IPS-18c (cell line): Measurements from ENCODE around the gene DYNLT4.
A peak's percentile ranks its signal among the peaks of the same experiment; 100 is the strongest.
"Not testable (repeated sequence)": the region's sequence is repeated elsewhere in the genome, so short reads cannot be mapped to it uniquely, and the experiment has no call there.

Experiments
- H3K4me3 ChIP-seq: 2 replicates; pipeline ENCODE4 v1.7.0; 2013; ENCODE audit warnings: low read depth, mild to moderate bottlenecking, low read length, moderate library complexity; ENCODE audit not compliant: insufficient read depth
- H3K9me3 ChIP-seq: one replicate; pipeline ENCODE4 v1.6.1; 2013; ENCODE audit warnings: mild to moderate bottlenecking, low read length, moderate library complexity; ENCODE audit not compliant: control insufficient read depth, insufficient read depth

The DYNLT4 gene

GRCh38 chr1:44817771-44818495 lies 10.8 kb upstream of the DYNLT4 start:
- no peak overlapping the region for H3K4me3 ChIP-seq

GRCh38 chr1:44817307-44817706 lies 10.2 kb upstream of the DYNLT4 start:
- Histone ChIP-seq H3K4me3 (no peak overlapping the region), H3K9me3 (no peaks in the 10 kb centered on the region)

More at GRCh38 chr1:44817771-44818495, 10.8 kb upstream of the DYNLT4 start:
- no peaks in the 10 kb centered on the region for H3K9me3 ChIP-seq

GRCh38 chr1:44815926-44816325 lies 8.8 kb upstream of the DYNLT4 start:
- not testable (repeated sequence) for H3K9me3 ChIP-seq, H3K4me3 ChIP-seq

- Histone ChIP-seq H3K9me3 (no peaks in the 10 kb centered on the region), H3K4me3 (peak overlapping the region; percentile 42; the same call in 1 of the 2 replicates)
Measured at GRCh38 chr1:44812822-44813543, 5.8 kb upstream of the DYNLT4 start.

- Histone ChIP-seq H3K9me3 (no peaks in the 10 kb centered on the region), H3K4me3 (no peak overlapping the region)
Measured at GRCh38 chr1:44811234-44811633, 4.1 kb upstream of the DYNLT4 start.

GRCh38 chr1:44810762-44811105 lies 3.6 kb upstream of the DYNLT4 start:
- not testable (repeated sequence) for H3K9me3 ChIP-seq, H3K4me3 ChIP-seq

- Histone ChIP-seq H3K9me3 (no peaks in the 10 kb centered on the region), H3K4me3 (no peak overlapping the region)
Measured at GRCh38 chr1:44810101-44810761, 3.1 kb upstream of the DYNLT4 start.

- Histone ChIP-seq H3K4me3 (peak overlapping the region; percentile 28; the same call in 1 of the 2 replicates), H3K9me3 (no peaks in the 10 kb centered on the region)
Measured at GRCh38 chr1:44808938-44809917, 2.1 kb upstream of the DYNLT4 start.

- Histone ChIP-seq H3K4me3 (peak within 1 kb of the TSS; percentile 31), H3K9me3 (no peaks in the 10 kb centered on the region)
Measured at GRCh38 chr1:44808063-44808937, 1.1 kb upstream of the DYNLT4 start, which contains the start of gene BTBD19. Gene BTBD19, plus strand, starts transcription at chr1:44808523. Its CDS starts 298 bp downstream, at chr1:44808821.

- no peaks in the 10 kb centered on the region for H3K9me3 ChIP-seq
- peak overlapping the region; percentile 31; the same call in 1 of the 2 replicates for H3K4me3 ChIP-seq
Measured at GRCh38 chr1:44807364-44808062, 362 bp upstream of the DYNLT4 start.

GRCh38 chr1:44806025-44806703 lies 987 bp downstream of the DYNLT4 start:
- H3K4me3 ChIP-seq: no peak overlapping the region
- H3K9me3 ChIP-seq: no peaks in the 10 kb centered on the region

- no peaks in the 10 kb centered on the region for H3K9me3 ChIP-seq
- H3K4me3 ChIP-seq: no peak overlapping the region
Measured at GRCh38 chr1:44805311-44806024, 1.7 kb downstream of the DYNLT4 start.

GRCh38 chr1:44803312-44804095 lies 3.6 kb downstream of the DYNLT4 start:
- no peak overlapping the region for H3K4me3 ChIP-seq
- no peaks in the 10 kb centered on the region for H3K9me3 ChIP-seq

- Histone ChIP-seq H3K4me3 (no peak overlapping the region), H3K9me3 (no peaks in the 10 kb centered on the region)
Measured at GRCh38 chr1:44803062-44803311, 4.2 kb downstream of the DYNLT4 start.
